Measurements from ENCODE around the gene RDH5.

RDH5 gene

GRCh38 chr12:55681142-55682077, 38.8 kb upstream of the RDH5 start:
- peak; percentile 39 for TF ChIP-seq CTCF (IDR thresholded peaks at IDR 0.05; ENCODE audit: low read depth, low read length)
- DNase-seq (ENCODE audit: low read depth, low spot score), result peak; percentile 39
- in situ Hi-C loops (cut with HindIII; ENCODE audit: low sequenced_read_pairs), result no loop called here
- H3K4me3 ChIP-seq (ENCODE audit: low read depth, low read length), result no peak overlapping the region

GRCh38 chr12:55682087-55682796, 38.0 kb upstream of the RDH5 start:
- in situ Hi-C loops (cut with HindIII; ENCODE audit: low sequenced_read_pairs), result no loop called here
- H3K4me3 ChIP-seq (ENCODE audit: low read depth, low read length), result no peak overlapping the region
- no peak for TF ChIP-seq CTCF (IDR thresholded peaks at IDR 0.05; ENCODE audit: low read depth, low read length)
- no peak for DNase-seq (ENCODE audit: low read depth, low spot score)

- no peak overlapping the region for H3K4me3 ChIP-seq (ENCODE audit: low read depth, low read length)
- no peak for DNase-seq (ENCODE audit: low read depth, low spot score)
- TF ChIP-seq CTCF (IDR thresholded peaks at IDR 0.05; ENCODE audit: low read depth, low read length), result no peak
- in situ Hi-C loops (cut with HindIII; ENCODE audit: low sequenced_read_pairs), result no loop called here
These were observed 36.5 kb upstream of the RDH5 start for GRCh38 chr12:55683676-55684075.

GRCh38 chr12:55684761-55685370, 35.3 kb upstream of the RDH5 start:
- TF ChIP-seq CTCF (IDR thresholded peaks at IDR 0.05; ENCODE audit: low read depth, low read length), result no peak
- in situ Hi-C loops (cut with HindIII; ENCODE audit: low sequenced_read_pairs), result no loop called here
- no peak for DNase-seq (ENCODE audit: low read depth, low spot score)
- H3K4me3 ChIP-seq (ENCODE audit: low read depth, low read length), result no peak overlapping the region

- in situ Hi-C loops (cut with HindIII; ENCODE audit: low sequenced_read_pairs), result no loop called here
- no peak overlapping the region for H3K4me3 ChIP-seq (ENCODE audit: low read depth, low read length)
- TF ChIP-seq CTCF (IDR thresholded peaks at IDR 0.05; ENCODE audit: low read depth, low read length), result no peak
- no peak for DNase-seq (ENCODE audit: low read depth, low spot score)
These were observed 34.5 kb upstream of the RDH5 start for GRCh38 chr12:55685671-55686070.

GRCh38 chr12:55686366-55687010, 33.7 kb upstream of the RDH5 start:
- TF ChIP-seq CTCF (IDR thresholded peaks at IDR 0.05; ENCODE audit: low read depth, low read length), result no peak
- no peak for DNase-seq (ENCODE audit: low read depth, low spot score)
- in situ Hi-C loops (cut with HindIII; ENCODE audit: low sequenced_read_pairs), result no loop called here
- H3K4me3 ChIP-seq (ENCODE audit: low read depth, low read length), result no peak overlapping the region
